ENCODE measurements around the gene BCR. TPM values are rescaled to one million over a fixed set of nuclear protein-coding genes. Genes with fewer than 3 reads are reported as not detected.
A peak's percentile ranks its signal among the peaks of the same experiment; 100 is the strongest.

Gene BCR
- total RNA-seq, 1 donor from 2014 or later = 186 TPM

GRCh38 chr22:23177197-23177596 is 3.1 kb upstream of the BCR start:
- no peak for DNase-seq

DNA sequence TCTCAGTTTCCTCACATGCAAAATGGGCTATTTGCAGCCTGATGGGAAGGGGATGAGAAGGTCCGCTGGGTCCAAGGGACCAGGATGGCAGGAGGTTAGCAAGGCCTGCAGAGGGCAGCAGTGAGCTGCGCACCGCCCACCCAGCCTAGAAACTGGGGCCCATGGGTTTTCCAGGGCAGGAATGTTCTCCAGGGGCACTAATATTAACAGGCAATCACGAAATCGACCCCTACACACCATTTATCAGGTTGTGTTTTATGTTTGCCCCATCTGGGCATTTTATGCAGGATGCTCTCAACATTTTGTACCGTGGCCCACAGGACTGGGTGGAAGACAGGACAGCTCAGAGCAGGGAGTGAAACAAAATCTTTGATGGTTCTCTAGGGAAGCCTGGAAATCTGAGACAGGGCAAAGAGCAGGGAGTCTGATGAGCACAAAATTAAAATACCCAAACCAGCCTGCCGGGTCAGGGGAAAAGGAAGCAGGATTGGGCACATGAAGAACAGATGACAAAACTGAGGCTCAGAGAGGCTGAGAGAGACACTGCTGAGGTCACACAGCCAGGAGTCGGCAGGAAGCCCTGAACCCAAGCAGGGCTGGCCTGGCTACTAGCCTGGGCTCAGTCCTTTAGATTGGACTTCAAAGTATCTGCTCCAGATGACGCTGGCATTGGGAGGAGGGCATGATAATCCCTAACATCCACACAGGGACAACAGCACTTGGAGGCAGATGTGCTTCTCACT is 1.6 kb upstream of the BCR start:
- peak; percentile 84 for DNase-seq

GRCh38 chr22:23179381-23180299 is 669 bp upstream of the BCR start:
- peak; percentile 47 for DNase-seq

GRCh38 chr22:23180893-23181720 is 798 bp downstream of the BCR start:
- DNase-seq = peak; percentile 33

- DNase-seq = peak; percentile 21
Observed at GRCh38 chr22:23181721-23182308, 1.5 kb downstream of the BCR start.

- DNase-seq = peak; percentile 55
Observed at GRCh38 chr22:23182309-23183060, 2.2 kb downstream of the BCR start.

DNA sequence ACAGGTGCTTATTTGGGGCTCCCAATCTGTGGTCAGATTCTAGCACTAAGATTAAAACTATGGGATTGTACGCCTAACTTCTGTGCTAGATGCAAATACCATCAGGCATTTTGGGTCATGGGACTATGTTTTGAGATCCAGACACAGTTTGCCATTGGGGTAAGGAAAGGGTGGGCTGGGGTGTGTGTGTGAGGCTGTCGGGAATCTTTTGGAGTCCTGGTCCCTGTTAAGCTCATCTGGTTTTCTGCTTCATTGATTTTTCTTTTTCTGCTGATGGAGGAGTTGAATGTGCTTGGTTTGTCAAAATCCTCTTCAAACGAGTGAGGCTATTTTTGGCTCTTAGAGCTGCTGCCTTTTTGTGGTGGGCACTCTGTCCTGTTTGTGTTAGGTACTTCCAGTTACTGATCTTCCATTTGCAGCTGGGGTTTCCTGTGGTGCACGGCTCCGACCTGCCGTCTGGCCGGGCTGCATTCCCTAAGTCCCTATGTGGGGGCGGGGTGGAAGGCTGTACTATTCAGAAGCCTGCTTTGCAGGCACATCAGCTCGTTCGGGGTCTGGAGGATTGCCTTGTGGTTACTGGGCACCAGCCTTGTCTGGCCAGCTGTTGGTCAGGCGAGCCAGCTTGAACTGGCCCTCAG is 2.9 kb downstream of the BCR start:
- peak; percentile 76 for DNase-seq

- DNase-seq = no peak
Observed at GRCh38 chr22:23184100-23184763, 3.9 kb downstream of the BCR start.

- peak; percentile 30 for DNase-seq
Observed at GRCh38 chr22:23184764-23185113, 4.4 kb downstream of the BCR start.

DNA sequence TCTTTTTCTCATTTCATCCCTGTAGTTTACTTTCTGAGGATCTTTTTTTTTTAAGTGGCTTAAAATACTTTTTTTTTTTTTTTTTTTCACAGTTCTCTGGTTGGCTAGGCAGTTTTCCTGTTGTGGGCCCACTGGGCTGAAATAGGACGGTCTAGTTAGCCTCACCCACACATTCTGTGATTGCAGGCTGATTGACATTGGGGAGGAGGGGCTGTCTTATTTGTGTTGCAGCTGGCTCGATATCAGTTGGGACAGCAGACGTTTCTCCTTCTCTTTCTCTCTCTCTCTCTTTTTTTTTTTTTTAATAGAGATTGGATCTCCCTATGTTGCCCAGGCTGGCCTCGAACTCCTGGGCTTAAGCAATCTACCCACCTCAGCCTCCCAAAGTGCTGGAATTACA is 6.9 kb downstream of the BCR start:
- no peak for DNase-seq

- peak; percentile 66 for DNase-seq
Observed at GRCh38 chr22:23187871-23188700, 7.8 kb downstream of the BCR start.

DNA sequence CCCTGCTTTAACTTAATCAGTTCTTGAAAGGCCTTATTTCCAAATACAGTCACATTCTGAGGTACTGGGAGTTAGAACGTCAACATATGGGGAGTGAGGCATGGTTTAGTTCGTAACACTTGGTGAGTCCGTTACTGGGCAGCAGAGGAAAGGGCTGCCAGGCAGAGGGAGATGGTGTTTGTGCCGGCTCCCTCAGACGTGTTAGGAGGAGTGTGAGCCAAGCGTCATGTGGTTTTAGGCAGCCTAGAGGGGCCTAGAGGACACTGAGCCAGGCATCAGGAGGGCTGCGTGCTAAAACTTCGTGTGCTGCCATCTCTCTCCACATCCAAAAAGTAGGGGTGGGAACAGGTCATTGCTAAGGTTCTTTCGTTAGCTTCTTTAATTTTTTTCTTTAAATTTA is 10.2 kb downstream of the BCR start:
- no peak for DNase-seq

GRCh38 chr22:23192133-23192532 is 11.8 kb downstream of the BCR start:
- no peak for DNase-seq

DNA sequence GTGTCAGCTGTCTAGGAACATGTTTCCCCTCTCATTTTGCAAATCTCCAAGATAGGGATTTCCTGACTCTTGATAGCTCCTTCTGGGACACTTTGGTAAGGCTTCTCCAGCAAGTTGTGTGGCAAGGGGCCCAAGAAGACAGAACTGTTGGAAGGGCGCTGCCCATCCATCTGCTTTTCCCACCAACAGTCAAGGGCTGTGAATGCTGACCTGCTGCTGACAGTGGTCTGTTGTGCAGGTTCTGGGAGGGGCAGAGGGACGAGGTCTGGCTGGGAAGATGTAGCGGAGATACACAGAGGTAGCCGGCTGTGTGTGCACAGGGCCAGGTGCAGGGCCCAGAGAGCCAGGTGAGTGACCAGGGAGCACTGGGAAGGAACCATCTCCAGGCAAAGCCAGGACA is 12.2 kb downstream of the BCR start:
- DNase-seq = no peak

- no peak for DNase-seq
Observed at GRCh38 chr22:23193196-23193827, 13.0 kb downstream of the BCR start.

GRCh38 chr22:23193882-23194281 is 13.6 kb downstream of the BCR start:
- no peak for DNase-seq

GRCh38 chr22:23196165-23196564 is 15.9 kb downstream of the BCR start:
- DNase-seq = no peak

GRCh38 chr22:23197836-23198235 is 17.5 kb downstream of the BCR start:
- no peak for DNase-seq

DNA sequence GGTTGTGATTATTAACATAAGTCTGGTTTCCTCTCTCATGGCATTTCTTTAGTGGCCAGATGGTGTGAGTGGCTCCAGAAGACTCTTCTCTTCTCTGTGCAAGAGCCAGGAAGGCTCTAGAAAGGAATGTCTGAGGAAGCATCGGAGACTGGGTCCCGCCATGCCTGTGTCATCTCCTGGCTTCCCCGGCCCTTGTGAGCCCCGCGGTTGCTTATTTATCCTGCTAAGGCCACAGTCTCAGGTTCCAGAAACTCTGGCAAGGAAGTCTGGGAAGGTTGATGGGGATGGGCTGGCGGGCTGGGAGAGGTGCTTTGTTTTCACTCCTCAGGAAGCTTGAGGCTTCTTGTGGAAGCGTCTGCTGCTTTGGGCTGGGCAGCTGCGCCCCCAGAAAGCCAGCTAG is 18.9 kb downstream of the BCR start:
- DNase-seq = peak; percentile 70

All from dermis blood vessel endothelial cell (primary cell).